Rectal smooth muscle tissue (tissue), 1 donor: ENCODE results near the gene KIF23.
"Not testable (repeated sequence)": the region's sequence is repeated elsewhere in the genome, so short reads cannot be mapped to it uniquely, and the experiment has no call there.

Experiments
- H3K27ac ChIP-seq: one replicate; pipeline ENCODE4 v1.7.0; 2013; ENCODE audit warnings: low read depth, low read length, inconsistent platforms
- H3K27me3 ChIP-seq: one replicate; pipeline ENCODE4 v1.7.0; 2013; ENCODE audit warnings: low read length; ENCODE audit not compliant: control insufficient read depth, insufficient read depth
- H3K36me3 ChIP-seq: one replicate; pipeline ENCODE4 v1.7.0; 2013; ENCODE audit warnings: low read length; ENCODE audit not compliant: control insufficient read depth, insufficient read depth
- H3K4me1 ChIP-seq: one replicate; pipeline ENCODE4 v1.7.0; 2013; ENCODE audit warnings: low read length; ENCODE audit not compliant: control insufficient read depth, insufficient read depth
- H3K4me3 ChIP-seq: one replicate; pipeline ENCODE4 v1.7.0; 2013; ENCODE audit warnings: low read length
- H3K9ac ChIP-seq: one replicate; pipeline ENCODE4 v1.7.0; 2013; ENCODE audit warnings: low read length

Gene KIF23

GRCh38 chr15:69422336-69422895 lies 8.3 kb downstream of the KIF23 start:
- Histone ChIP-seq H3K9ac (no peak overlapping the region), H3K27ac (no peak overlapping the region), H3K27me3 (no peaks in the 10 kb centered on the region), H3K4me1 (no peaks in the 10 kb centered on the region), H3K36me3 (no peaks in the 10 kb centered on the region), H3K4me3 (no peak overlapping the region)

GRCh38 chr15:69424001-69424400 lies 9.9 kb downstream of the KIF23 start:
- no peak overlapping the region for H3K4me3 ChIP-seq
- H3K36me3 ChIP-seq = no peaks in the 10 kb centered on the region
- no peaks in the 10 kb centered on the region for H3K27me3 ChIP-seq
- no peaks in the 10 kb centered on the region for H3K4me1 ChIP-seq
- H3K9ac ChIP-seq = no peak overlapping the region
- H3K27ac ChIP-seq = no peak overlapping the region

GRCh38 chr15:69424748-69425413 lies 10.7 kb downstream of the KIF23 start:
- Histone ChIP-seq H3K27me3 (no peaks in the 10 kb centered on the region), H3K4me3 (no peak overlapping the region), H3K27ac (no peak overlapping the region), H3K9ac (no peak overlapping the region), H3K36me3 (no peaks in the 10 kb centered on the region), H3K4me1 (no peaks in the 10 kb centered on the region)

- no peaks in the 10 kb centered on the region for H3K4me1 ChIP-seq
- no peaks in the 10 kb centered on the region for H3K27me3 ChIP-seq
Observed at GRCh38 chr15:69433831-69434230, 19.7 kb downstream of the KIF23 start.

GRCh38 chr15:69434238-69434637 lies 20.1 kb downstream of the KIF23 start:
- no peak overlapping the region for H3K4me3 ChIP-seq

More at GRCh38 chr15:69433831-69434230, 19.7 kb downstream of the KIF23 start:
- Histone ChIP-seq H3K9ac (no peak overlapping the region), H3K27ac (no peak overlapping the region), H3K36me3 (no peaks in the 10 kb centered on the region), H3K4me3 (no peak overlapping the region)

GRCh38 chr15:69434679-69435078 lies 20.5 kb downstream of the KIF23 start:
- H3K27me3 ChIP-seq = no peaks in the 10 kb centered on the region
- H3K36me3 ChIP-seq = no peaks in the 10 kb centered on the region
- no peak overlapping the region for H3K4me3 ChIP-seq
- no peaks in the 10 kb centered on the region for H3K4me1 ChIP-seq
- no peak overlapping the region for H3K27ac ChIP-seq
- H3K9ac ChIP-seq = no peak overlapping the region

More at GRCh38 chr15:69434238-69434637, 20.1 kb downstream of the KIF23 start:
- H3K36me3 ChIP-seq = no peaks in the 10 kb centered on the region
- no peak overlapping the region for H3K27ac ChIP-seq
- no peak overlapping the region for H3K9ac ChIP-seq
- no peaks in the 10 kb centered on the region for H3K27me3 ChIP-seq
- no peaks in the 10 kb centered on the region for H3K4me1 ChIP-seq

GRCh38 chr15:69435985-69436384 lies 21.8 kb downstream of the KIF23 start:
- H3K27ac ChIP-seq = no peak overlapping the region
- no peaks in the 10 kb centered on the region for H3K27me3 ChIP-seq
- no peaks in the 10 kb centered on the region for H3K4me1 ChIP-seq

GRCh38 chr15:69436951-69437350 lies 22.8 kb downstream of the KIF23 start:
- H3K9ac ChIP-seq = no peak overlapping the region
- no peak overlapping the region for H3K27ac ChIP-seq
- H3K4me3 ChIP-seq = no peak overlapping the region
- H3K36me3 ChIP-seq = no peaks in the 10 kb centered on the region
- H3K4me1 ChIP-seq = no peaks in the 10 kb centered on the region
- no peaks in the 10 kb centered on the region for H3K27me3 ChIP-seq

More at GRCh38 chr15:69435985-69436384, 21.8 kb downstream of the KIF23 start:
- Histone ChIP-seq H3K9ac (no peak overlapping the region), H3K36me3 (no peaks in the 10 kb centered on the region), H3K4me3 (no peak overlapping the region)

GRCh38 chr15:69439623-69440022 lies 25.5 kb downstream of the KIF23 start:
- H3K4me3 ChIP-seq = no peak overlapping the region
- no peak overlapping the region for H3K9ac ChIP-seq
- peaks cover 3% of the 10 kb centered on the region for H3K4me1 ChIP-seq
- H3K36me3 ChIP-seq = no peaks in the 10 kb centered on the region
- no peak overlapping the region for H3K27ac ChIP-seq
- H3K27me3 ChIP-seq = no peaks in the 10 kb centered on the region

- no peak overlapping the region for H3K4me3 ChIP-seq
- H3K27ac ChIP-seq = no peak overlapping the region
- peaks cover 3% of the 10 kb centered on the region for H3K4me1 ChIP-seq
- H3K27me3 ChIP-seq = no peaks in the 10 kb centered on the region
- H3K36me3 ChIP-seq = no peaks in the 10 kb centered on the region
- H3K9ac ChIP-seq = no peak overlapping the region
Observed at GRCh38 chr15:69443032-69443611, 29.0 kb downstream of the KIF23 start.

- H3K27me3 ChIP-seq = no peaks in the 10 kb centered on the region
- H3K4me1 ChIP-seq = peaks cover 3% of the 10 kb centered on the region
- no peak overlapping the region for H3K9ac ChIP-seq
- H3K27ac ChIP-seq = no peak overlapping the region
- no peak overlapping the region for H3K4me3 ChIP-seq
- no peaks in the 10 kb centered on the region for H3K36me3 ChIP-seq
Observed at GRCh38 chr15:69444686-69445085, 30.5 kb downstream of the KIF23 start.

GRCh38 chr15:69446953-69447352 lies 32.8 kb downstream of the KIF23 start:
- Histone ChIP-seq H3K36me3 (no peaks in the 10 kb centered on the region), H3K4me1 (peaks cover 3% of the 10 kb centered on the region), H3K9ac (no peak overlapping the region)

GRCh38 chr15:69450221-69450620 lies 36.1 kb downstream of the KIF23 start:
- H3K4me3 ChIP-seq, H3K27me3 ChIP-seq, H3K36me3 ChIP-seq, H3K9ac ChIP-seq, H3K27ac ChIP-seq: not testable (repeated sequence)
- peaks cover 12% of the 10 kb centered on the region for H3K4me1 ChIP-seq

More at GRCh38 chr15:69446953-69447352, 32.8 kb downstream of the KIF23 start:
- Histone ChIP-seq H3K27me3 (no peaks in the 10 kb centered on the region), H3K4me3 (no peak overlapping the region), H3K27ac (no peak overlapping the region)
